ENCODE data around the gene KRTAP5-8.

GRCh38 chr11:71488681-71489270 lies 49.0 kb upstream of the KRTAP5-8 start:
- TF ChIP-seq, protein P1, sequence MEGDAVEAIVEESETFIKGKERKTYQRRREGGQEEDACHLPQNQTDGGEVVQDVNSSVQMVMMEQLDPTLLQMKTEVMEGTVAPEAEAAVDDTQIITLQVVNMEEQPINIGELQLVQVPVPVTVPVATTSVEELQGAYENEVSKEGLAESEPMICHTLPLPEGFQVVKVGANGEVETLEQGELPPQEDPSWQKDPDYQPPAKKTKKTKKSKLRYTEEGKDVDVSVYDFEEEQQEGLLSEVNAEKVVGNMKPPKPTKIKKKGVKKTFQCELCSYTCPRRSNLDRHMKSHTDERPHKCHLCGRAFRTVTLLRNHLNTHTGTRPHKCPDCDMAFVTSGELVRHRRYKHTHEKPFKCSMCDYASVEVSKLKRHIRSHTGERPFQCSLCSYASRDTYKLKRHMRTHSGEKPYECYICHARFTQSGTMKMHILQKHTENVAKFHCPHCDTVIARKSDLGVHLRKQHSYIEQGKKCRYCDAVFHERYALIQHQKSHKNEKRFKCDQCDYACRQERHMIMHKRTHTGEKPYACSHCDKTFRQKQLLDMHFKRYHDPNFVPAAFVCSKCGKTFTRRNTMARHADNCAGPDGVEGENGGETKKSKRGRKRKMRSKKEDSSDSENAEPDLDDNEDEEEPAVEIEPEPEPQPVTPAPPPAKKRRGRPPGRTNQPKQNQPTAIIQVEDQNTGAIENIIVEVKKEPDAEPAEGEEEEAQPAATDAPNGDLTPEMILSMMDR (IDR thresholded peaks at IDR 0.05 in 4 of 5, conservative IDR thresholded peaks at IDR 0.05 in 1 of 5): no peak
- no peak for TF ChIP-seq POLR2A (IDR thresholded peaks at IDR 0.05)

Data from gastrocnemius medialis (tissue), 4 donors.